Measurements from ENCODE around the gene VPS52.

The VPS52 gene

DNA sequence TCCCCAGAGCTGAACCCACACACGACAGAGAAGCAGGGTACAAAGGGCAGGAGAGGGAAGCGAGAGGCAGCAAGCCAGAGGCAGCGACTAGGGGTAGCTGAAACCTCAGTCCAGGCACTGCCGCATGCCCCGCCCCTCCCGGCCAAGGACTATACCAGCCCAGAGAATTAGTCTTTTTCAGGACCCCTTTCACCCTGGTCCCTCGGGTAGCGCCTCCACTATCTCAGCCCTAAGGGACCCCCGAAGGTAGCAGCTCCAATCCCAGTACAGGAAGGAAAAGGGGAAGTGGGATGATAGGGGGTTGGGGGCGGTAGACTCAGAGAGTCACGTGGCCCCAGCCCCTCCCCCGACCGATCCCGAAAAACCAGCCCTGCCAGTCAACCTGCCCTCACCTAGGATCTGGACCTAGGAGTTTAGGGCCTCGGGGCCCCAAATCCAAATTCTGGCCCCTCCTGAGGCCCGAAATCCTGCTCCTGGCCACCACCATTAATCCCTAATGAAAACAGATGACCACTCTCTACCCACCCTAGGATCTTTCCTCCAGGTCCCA is 25.8 kb upstream of the VPS52 start:
- ChIA-PET CTCF (interaction anchor here (1.6 to 2.1 kb wide), 2 partner anchors 18 to 20 kb away, joined by 6 to 8 read pairs; partner anchors contain the start of gene B3GALT4), POLR2A (interaction anchor here (1.0 to 3.3 kb wide), 4 partner anchors 9 to 26 kb away, joined by 5 to 17 read pairs (median 10); partner anchors contain the start of genes B3GALT4, RPS18, VPS52 and WDR46)
- peak; percentile 57 for DNase-seq (ENCODE audit: extremely low spot score)
- TF ChIP-seq, protein P1, sequence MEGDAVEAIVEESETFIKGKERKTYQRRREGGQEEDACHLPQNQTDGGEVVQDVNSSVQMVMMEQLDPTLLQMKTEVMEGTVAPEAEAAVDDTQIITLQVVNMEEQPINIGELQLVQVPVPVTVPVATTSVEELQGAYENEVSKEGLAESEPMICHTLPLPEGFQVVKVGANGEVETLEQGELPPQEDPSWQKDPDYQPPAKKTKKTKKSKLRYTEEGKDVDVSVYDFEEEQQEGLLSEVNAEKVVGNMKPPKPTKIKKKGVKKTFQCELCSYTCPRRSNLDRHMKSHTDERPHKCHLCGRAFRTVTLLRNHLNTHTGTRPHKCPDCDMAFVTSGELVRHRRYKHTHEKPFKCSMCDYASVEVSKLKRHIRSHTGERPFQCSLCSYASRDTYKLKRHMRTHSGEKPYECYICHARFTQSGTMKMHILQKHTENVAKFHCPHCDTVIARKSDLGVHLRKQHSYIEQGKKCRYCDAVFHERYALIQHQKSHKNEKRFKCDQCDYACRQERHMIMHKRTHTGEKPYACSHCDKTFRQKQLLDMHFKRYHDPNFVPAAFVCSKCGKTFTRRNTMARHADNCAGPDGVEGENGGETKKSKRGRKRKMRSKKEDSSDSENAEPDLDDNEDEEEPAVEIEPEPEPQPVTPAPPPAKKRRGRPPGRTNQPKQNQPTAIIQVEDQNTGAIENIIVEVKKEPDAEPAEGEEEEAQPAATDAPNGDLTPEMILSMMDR (IDR thresholded peaks at IDR 0.05; ENCODE audit: control extremely low read depth, extremely low read depth, low read depth, missing control alignments) = no peak

DNA sequence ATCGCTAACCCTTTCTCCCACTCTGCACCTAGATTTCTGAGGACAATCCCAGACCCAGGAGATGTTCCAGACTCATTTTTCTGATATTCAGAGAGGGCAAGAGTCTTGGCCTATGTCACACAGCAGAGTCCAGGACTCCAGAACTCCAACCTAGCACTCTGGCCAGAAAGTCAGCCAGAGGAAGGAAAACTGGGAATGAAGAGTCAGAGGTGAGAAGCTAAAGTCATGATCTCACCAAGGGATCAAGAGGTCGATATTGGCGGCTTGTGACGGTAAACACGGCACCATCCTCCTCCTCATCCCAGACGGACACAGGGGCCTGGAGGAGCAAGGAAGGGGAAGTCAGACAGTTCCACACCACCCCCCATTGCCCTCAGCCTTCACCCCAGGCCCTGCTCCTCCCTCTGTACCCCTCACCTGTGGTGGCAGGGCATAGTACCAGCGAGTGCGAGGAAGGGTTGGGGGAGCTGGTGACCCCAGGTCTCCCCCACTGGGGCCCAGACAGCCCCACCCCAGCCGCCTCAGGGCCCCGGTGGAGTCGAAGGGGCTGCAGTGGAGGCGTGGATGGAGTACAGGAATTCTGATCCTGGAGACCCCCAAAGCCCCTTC is 25.2 kb upstream of the VPS52 start:
- POLR2A ChIA-PET = interaction anchor here (1.3 to 3.3 kb wide), 2 partner anchors 20 to 21 kb away, joined by 6 to 17 read pairs; partner anchors contain the start of genes B3GALT4 and ZBTB22
- TF ChIP-seq, protein P1 (IDR thresholded peaks at IDR 0.05; ENCODE audit: control extremely low read depth, extremely low read depth, low read depth, missing control alignments) = no peak
- DNase-seq (ENCODE audit: extremely low spot score) = no peak
- CTCF ChIA-PET = interaction anchor here (1.6 to 2.1 kb wide), 2 partner anchors 18 to 19 kb away, joined by 6 to 8 read pairs; partner anchors contain the start of gene B3GALT4

DNA sequence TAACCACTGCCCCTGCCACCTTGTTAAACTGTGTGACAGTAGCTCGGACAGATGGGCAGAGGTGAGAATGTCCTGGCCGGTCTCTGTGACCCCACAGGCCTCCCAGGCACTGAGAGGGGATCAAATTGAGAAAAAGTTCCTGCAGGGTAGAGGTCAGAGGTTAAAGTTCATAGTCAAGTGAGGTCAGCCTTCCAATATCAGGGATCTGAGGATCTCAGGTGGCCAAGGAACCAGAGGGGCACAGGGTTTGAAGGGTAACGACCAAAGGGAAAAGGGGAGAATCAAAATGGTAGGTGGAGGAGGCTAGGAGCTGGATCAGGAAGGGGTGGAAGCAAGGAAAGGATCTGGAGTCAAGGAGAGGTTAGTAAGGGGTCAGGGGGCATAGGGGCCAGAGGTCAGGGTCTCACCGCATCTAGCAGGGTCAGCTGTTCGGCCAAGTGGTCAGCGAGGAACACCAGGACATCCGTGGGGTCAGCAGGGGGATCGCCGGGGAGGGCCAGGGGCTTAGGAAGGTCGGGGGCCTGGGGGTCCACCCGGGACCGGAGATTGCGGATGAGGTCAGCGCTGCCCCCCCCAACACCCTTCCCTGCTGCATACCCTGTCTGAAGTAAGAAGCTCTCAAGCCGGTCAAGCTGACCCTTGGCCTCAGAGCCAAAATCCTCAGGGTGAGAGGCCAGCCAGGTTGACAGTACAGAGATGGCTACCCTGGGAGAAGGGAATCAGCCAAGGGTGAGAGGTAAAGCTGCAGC is 24.1 kb upstream of the VPS52 start:
- CTCF ChIA-PET = interaction anchor here (1.6 kb wide), 1 partner anchor 17 kb away, joined by 6 read pairs; no protein-coding TSS in a partner anchor
- TF ChIP-seq, protein P1 (IDR thresholded peaks at IDR 0.05; ENCODE audit: control extremely low read depth, extremely low read depth, low read depth, missing control alignments) = no peak
- POLR2A ChIA-PET = interaction anchor here (1.2 kb wide), 1 partner anchor 24 kb away, joined by 4 read pairs; the partner anchor contains the start of genes RPS18 and VPS52
- no peak for DNase-seq (ENCODE audit: extremely low spot score)

DNA sequence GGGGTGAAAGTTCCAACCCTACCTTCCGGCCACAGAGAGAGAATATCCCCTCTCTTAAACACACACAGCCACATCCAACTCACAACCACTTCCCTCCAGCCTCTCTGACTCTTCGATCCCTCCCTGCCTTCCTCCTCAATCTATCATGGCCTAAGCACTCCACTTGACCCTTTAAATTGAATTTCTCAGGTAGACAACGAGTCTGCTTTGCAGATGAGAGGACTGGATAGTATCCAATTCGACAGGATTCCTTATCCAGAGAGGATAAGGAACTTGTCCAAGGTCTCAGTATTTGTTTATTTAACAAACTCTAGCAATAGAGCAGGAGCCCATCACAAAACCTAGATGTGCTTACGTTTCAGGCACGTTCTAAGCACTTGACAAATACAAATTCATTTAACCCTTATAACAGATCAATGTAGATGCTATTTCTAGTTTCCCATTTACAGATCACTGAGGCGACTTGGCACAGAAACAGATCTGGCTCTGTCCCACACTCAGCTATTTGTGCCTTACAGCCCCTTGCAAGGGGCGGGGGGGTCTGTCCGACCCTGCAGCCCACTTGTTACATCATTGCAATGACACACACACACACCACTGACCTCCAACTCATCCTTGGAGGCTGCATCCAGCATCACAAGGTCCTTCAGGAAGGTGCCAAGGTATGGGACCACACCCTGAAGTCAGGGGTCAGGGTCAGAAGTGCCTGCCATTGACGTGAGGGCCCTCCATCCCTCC is 22.6 kb upstream of the VPS52 start:
- CTCF ChIA-PET = no interaction called here
- no peak for DNase-seq (ENCODE audit: extremely low spot score)
- TF ChIP-seq, protein P1 (IDR thresholded peaks at IDR 0.05; ENCODE audit: control extremely low read depth, extremely low read depth, low read depth, missing control alignments) = no peak
- POLR2A ChIA-PET = no interaction called here

DNA sequence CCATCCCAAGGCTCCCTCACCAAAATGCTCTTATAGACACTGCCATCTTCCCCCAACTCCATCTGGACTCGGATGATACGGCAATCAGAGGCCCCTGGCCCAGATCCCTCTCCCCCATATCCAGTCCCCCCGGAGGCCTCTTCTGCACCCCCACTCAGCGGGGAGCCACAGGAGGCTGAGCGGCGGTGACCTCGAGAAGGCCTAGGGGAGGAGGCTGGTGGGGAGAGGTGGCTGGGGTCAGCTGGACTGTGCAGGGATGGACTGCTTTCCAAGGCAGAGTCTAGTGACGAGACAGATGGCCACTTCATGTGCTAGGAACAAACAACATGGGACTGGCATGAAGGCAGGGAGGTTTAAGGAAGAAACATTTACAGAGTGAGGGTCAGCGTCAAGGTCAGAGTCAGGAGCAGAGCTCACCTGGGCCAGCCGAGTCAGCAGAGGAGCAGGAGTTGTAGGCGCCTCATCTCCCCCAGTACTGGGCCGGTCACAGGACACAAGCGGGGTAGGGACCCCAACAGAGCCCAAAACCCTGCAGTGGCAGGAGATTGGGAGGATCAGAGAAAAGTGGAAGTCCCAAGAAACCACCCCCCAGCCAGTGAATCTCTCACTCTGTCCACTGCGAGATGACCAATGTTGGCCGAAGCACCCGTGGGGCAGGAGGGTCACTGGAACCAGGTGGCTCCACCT is 21.5 kb upstream of the VPS52 start:
- ChIA-PET POLR2A (no interaction called here), CTCF (interaction anchor here (2.7 kb wide), 1 partner anchor 16 kb away, joined by 8 read pairs; the partner anchor contains the start of gene B3GALT4)
- no peak for DNase-seq (ENCODE audit: extremely low spot score)
- TF ChIP-seq, protein P1 (IDR thresholded peaks at IDR 0.05; ENCODE audit: control extremely low read depth, extremely low read depth, low read depth, missing control alignments) = no peak

Measured in GM10248 (cell line).